Left renal cortex interstitium (tissue), 4 donors: ENCODE data around the gene ST6GALNAC1. TPM values are rescaled to one million over a fixed set of nuclear protein-coding genes. Genes with fewer than 3 reads are reported as not detected.

ENCODE experiments used
- DNase-seq, 4 donors: peaks; one replicate each; pipeline ENCODE4 v3.0.0-alpha.2; 2013; ENCODE audit warnings: low read depth in 4 of 4, low spot score in 2 of 4, missing footprints in 1 of 4
- polyA plus RNA-seq, 4 donors: library from polyadenylated mRNA; unstranded; fragments of 120-200 nt; gene quantifications; one replicate each; pipeline ENCODE4 v1.2.1, GENCODE V29; 2013; ENCODE audit not compliant: insufficient read length in 4 of 4

Gene ST6GALNAC1
- polyA plus RNA-seq, 4 donors, result 0.33 to 0.81 (median 0.37) TPM

GRCh38 chr17:76677406-76677805 is 33.8 kb upstream of the ST6GALNAC1 start:
- DNase-seq, result no peak

GRCh38 chr17:76676629-76677028 is 33.1 kb upstream of the ST6GALNAC1 start:
- DNase-seq, result no peak

DNA sequence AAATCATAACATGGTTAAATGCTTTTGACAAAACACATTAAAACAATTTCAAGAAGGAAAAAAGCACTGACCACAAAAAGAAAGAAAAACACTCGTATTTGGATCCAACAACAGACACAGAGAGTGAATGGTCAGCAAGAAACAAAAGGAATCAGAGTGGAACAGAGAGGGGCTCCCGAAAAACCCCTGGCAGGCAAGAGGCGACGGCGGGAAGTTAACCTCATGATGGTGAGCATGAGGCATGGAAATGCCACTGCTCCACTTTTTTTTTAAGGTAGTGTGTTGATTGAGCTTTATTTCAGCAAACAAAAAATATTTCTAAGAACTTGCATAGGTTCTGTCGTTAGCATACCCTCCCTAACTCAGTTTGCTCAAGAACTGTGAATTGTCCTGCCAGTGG is 32.1 kb upstream of the ST6GALNAC1 start:
- no peak for DNase-seq

- no peak for DNase-seq
Observed at GRCh38 chr17:76674600-76674999, 31.0 kb upstream of the ST6GALNAC1 start.

GRCh38 chr17:76673729-76674128 is 30.2 kb upstream of the ST6GALNAC1 start:
- no peak for DNase-seq

DNA sequence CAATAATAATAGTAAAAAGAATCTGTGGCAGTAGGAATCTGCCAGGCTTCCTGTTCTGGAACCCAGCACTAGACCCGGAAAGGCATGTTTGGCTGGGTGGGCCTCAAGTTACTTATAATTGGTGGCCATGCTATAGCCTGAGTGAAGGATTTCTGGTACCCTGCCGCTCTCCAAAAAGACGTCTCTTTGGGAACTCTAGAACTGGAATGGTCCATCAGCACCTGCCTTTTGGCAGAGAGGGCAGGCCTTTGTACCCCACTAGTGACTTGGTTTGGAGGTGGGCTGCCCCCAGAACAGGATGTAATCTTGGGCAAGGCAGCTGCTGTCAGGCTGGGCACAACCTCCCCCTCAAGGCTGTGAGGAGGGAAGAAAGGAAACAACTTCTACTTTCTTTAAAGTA is 29.3 kb upstream of the ST6GALNAC1 start:
- no peak for DNase-seq

DNA sequence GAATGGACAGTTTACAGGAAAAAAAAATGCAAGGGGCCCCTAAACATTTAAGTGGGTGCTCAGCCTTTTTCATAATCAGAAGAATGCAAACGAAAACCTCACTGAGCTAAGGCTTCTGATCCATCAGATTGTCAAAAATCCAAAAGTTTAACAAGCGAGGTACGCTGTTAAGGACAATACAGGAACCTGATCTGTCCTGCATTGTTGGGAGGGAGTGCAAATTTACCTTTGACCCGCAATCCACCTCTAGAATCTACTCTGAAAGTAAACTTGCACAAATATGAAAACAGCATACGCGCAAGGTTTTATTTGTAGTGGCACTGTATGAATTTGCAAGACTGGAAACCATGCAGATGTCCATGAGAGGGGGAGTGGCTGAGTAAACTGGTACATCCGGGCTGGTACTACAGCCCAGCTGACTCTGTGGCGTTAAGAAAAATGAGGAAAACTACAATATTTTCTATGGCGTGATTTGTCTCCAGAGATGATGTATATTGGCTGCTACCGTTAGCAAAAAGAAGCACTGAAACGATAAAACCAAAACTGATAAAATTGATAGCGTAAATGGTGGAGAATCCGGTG is 28.8 kb upstream of the ST6GALNAC1 start:
- no peak for DNase-seq

DNA sequence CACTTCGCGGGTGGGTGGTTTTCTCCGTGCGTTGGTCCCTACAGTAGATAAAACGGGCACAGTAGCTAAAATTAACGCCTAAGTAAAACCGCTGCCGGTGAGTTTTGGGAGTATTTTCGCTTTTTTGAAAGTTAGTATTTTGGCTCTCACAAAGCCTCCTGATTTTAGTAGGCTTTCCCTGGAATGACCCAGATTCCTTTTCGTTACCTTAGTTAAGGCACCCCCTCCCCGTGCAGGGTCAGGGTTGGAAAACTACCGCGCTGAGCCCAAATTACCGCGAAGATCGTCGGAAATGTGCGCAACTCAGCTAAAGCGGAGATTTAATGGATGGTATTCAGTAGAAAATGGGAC is 28.3 kb upstream of the ST6GALNAC1 start:
- DNase-seq, result no peak

DNA sequence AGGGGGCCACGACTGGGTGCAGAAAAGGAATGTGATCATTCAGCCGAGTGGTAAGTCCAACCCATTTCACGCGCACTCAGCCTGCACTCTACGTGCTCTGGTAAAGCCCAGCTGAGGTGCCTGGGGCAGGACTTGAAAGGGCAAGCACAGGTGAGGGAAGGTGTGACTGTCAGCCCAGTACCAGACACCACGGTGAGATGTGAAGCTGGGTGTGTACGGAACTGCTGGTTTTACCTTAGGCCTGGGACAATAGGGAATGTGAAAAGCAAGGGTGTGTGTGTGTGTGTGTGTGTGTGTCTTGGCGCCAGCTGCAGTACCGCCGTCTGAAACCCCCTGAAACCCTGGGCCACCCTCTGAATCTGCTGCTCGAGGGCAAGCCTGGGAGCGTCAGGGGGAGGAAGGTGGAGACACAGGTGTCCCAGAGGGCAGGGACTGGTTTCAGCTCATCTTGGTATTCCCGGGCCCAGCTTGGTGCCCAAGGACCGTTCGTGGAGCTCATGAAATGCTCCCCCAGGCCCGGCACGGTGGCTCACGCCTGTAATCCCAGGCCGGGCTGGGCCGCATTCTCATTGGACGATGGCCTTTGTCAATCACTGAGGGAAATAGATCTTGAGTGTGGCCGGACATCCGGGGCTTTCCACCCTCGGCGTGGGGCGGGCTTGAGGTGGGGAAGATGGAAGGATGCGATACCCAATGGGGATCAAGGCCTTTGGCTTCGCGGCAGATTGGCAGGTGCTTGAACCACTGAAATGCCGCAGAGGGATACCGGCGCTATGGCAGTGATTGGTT is 27.8 kb upstream of the ST6GALNAC1 start:
- DNase-seq, result peak; percentile 99 to 100 (median 100)

GRCh38 chr17:76670718-76671122 is 27.2 kb upstream of the ST6GALNAC1 start:
- DNase-seq, result no peak

DNA sequence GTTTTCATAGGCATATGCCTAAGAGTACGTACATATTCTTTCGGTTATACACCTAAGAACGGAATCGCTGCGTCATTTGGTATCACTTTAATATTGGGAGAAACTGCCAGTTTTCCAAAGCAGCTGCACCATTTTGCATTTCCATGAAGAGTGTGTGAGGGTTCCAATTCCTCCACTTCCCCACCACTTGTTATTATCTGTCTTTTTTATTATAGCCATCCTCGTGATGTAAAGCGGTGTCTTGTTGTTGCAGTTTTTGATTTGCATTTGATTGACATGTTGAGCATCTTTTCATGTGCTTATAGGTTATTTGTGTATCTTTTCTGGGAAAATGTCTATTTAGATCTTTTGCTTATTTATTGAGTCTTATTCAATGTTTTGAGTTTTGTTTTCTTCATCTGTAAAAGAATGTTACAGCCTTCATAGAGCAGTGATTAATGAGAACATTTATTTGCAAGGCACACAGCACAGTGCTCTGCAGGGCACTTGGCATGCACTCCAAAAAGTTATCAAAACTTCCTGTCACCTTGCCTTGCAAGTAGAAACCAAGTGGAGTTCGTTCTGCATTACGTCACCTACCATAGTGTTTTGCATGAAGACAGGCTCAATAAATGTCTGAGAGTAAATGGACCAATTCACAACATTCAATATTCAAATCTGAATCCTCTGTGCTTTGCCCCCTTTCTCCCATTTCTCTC is 26.6 kb upstream of the ST6GALNAC1 start:
- no peak for DNase-seq

- DNase-seq, result no peak
Observed at GRCh38 chr17:76667786-76668453, 24.4 kb upstream of the ST6GALNAC1 start.

- no peak for DNase-seq
Observed at GRCh38 chr17:76667491-76667755, 23.9 kb upstream of the ST6GALNAC1 start.

DNA sequence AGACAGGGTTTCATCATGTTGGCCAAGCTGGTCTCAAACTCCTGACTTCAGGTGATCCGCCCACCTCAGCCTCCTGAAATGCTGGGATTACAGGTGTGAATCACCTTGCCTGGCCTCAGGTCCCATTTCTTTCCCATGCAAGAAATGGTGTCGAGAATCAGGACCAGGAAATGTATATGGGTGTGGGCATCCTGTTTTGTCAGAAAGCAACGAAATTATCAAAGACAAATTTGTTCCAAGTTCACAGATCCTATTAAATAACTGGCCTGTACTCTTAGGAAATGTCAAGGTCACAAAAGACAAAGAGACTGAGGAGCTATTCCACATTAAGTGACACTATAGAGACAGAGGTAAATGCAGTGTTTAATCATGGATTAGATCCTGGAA is 17.1 kb upstream of the ST6GALNAC1 start:
- no peak for DNase-seq

DNA sequence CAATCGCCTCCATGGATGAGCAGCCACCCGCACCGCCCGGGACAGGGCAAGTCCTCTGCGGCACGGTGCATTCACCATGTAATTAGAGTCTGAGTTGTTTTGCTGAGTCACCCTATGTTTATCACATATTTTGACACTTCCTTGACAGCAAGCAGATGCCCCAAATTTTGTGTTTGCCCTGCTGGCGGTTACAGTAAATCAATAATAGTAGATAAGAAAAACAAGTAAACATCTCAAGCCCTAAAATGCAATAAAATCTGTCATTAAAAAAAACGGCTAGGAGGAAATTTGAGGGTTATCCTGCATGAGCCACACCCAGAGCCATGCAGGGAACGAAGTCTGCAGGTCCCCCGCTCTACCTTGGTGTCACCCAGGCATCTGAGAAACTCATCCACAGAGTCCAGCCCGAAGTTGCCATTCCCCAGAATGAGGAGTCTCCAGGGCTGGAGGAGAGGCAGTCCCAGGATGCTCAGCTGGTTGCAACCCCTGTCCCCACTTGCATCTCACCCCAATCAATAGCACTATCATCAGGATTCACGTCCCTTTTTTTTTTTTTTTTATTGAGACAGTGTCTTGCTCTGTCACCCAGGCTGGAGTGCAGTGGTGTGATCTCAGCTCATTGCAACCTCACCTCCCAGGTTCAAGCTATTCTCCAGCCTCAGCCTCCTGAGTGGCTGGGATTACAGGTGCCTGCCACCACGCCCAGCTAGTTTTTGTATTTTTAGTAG is 16.5 kb upstream of the ST6GALNAC1 start:
- no peak for DNase-seq

DNA sequence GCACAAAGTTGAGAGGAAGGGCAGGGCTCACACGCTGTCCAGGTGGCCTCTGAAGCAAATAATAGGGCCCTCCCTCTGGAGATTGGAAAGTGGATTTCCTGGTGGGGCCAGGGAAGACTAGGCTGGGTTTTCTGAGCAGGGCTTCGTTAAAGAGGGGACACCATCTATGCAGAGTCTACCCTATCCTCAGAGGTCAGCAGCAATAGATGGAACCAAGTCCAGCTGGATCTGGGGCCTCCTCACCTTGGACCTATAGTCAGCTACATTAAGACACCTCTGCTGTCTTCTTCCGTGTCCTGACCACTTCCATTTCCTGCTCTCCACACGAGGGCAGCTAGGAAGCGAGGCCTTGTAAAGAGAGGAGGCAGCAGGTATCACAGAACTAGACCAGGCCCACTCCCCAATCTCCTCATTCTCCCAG is 14.7 kb upstream of the ST6GALNAC1 start:
- no peak for DNase-seq

GRCh38 chr17:76657505-76658241 is 14.1 kb upstream of the ST6GALNAC1 start:
- no peak for DNase-seq

- DNase-seq, result no peak
Observed at GRCh38 chr17:76654408-76654807, 10.9 kb upstream of the ST6GALNAC1 start.

DNA sequence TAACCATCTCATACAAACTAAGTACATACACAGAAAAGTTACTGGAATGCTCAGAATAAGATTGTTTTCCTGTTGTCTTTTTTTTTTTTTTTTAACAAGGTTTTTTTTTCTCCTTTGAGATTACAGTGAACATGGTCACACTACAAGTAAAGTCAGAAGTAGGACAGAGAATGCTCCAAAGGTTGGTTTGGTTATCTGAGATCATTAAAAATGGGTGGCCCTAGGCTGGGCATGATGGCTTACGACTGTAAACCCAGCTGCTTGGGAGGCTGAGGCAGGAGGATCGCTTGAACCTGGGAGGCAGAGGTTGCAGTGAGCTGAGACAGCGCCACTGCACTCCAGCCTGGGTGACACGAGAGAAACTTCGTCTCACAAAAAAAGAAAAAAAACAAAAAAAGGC is 6.9 kb upstream of the ST6GALNAC1 start:
- no peak for DNase-seq

GRCh38 chr17:76646712-76647111 is 3.2 kb upstream of the ST6GALNAC1 start:
- DNase-seq, result no peak
